Testis (tissue), 3 donors: ENCODE measurements around the gene ADRA2B. TPM values are rescaled to one million over a fixed set of nuclear protein-coding genes. Genes with fewer than 3 reads are reported as not detected.
A peak's percentile ranks its signal among the peaks of the same experiment; 100 is the strongest.
"Not testable (repeated sequence)": the region's sequence is repeated elsewhere in the genome, so short reads cannot be mapped to it uniquely, and the experiment has no call there.

Experiments
- DNase-seq: peaks from one replicate; pipeline ENCODE4 v3.0.0-alpha.2; 2019
- H3K27ac ChIP-seq, 2 donors: fragments of 200-600 bp; sonication (generic); one replicate each; pipeline ENCODE4 v1.5.1; 2019
- H3K27me3 ChIP-seq: fragments of 200-600 bp; sonication (generic); one replicate; pipeline ENCODE4 v1.5.1; 2019
- H3K36me3 ChIP-seq: fragments of 200-600 bp; sonication (generic); one replicate; pipeline ENCODE4 v1.5.1; 2017; ENCODE audit warnings: low read depth; ENCODE audit errors: missing control alignments
- H3K4me1 ChIP-seq: fragments of 200-600 bp; sonication (generic); one replicate; pipeline ENCODE4 v1.5.1; 2019
- H3K4me3 ChIP-seq, 2 donors: fragments of 200-600 bp; sonication (generic); one replicate each; pipeline ENCODE4 v1.5.1; 2017 to 2019
- H3K9me3 ChIP-seq: fragments of 200-600 bp; sonication (generic); one replicate; pipeline ENCODE4 v1.5.1; 2017
- POLR2A ChIP-seq: fragments of 450-650 bp; IDR thresholded peaks from one replicate; pipeline ENCODE4 v1.6.1; 2017; ENCODE audit warnings: antibody characterized with exemption, mild to moderate bottlenecking, moderate library complexity
- WGBS, 2 donors: methylation state at CpG; one replicate each; pipeline ENCODE4 v1.1.5; 2018; 5-methylcytosine and 5-hydroxymethylcytosine counted together
- intact Hi-C: fragments of 100-400 bp; cut with DNase I; formaldehyde crosslinking; loops from one replicate; pipeline ENCODE4 v1.15.1; 2023; ENCODE audit warnings: low total_unique reads
- polyA plus RNA-seq: library from polyadenylated mRNA; stranded (reverse); fragments of 350-450 nt; fragmentation: Illumina TruSeq; extraction: RNeasy Lipid Tissue Mini Kit (QIAGEN cat#74804); gene quantifications from one replicate; pipeline ENCODE4 v1.2.3, GENCODE V29; 2014; ENCODE audit warnings: low read depth, low replicate concordance; ENCODE audit not compliant: insufficient read depth
- total RNA-seq, 2 donors: library from RNA; depleted of rRNA; stranded (reverse); fragments of >200 nt; gene quantifications; one replicate each; pipeline ENCODE4 v1.2.3, GENCODE V29; 2016
- TF ChIP-seq, protein P1 (sequence below), 3 experiments: fragments of 450-650 bp in 2 of 3; fragments of 200-600 bp in 1 of 3; sonication (generic) in 1 of 3; IDR thresholded peaks; one replicate each; pipeline ENCODE4 v1.5.1; 2016 to 2019; ENCODE audit warnings: antibody characterized with exemption in 3 of 3, mild to moderate bottlenecking in 2 of 3, moderate library complexity in 1 of 3

The ADRA2B gene
- total and polyA plus RNA-seq, 3 donors from 2014 or later, result 2.1 to 2.6 (median 2.4) TPM

DNA sequence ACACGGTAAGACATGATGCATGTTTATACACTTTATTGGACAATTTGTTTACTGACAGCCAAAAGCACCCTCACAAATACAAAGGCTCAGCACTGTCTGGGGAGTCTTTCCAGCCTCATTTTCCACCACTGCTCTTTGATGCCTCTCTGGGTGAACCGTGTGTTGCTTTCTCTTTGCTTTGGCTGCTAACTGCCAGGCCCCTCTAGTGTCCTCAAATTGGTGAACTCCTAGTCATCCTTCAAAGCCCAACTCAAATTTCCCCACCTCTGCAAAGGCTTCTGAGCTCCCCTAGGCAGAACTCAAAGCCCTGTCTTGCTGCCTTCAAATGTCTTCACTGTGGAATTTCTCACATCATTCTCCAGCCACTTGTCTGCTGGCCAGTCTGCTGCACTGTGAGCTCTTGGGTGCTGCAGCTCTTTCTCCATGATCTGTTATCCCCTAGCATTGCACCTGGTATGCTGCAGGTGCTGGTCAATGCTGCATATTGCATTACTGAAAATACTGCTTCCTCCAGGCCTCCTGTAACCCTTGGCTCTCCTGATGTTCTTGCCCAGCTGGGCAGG is 49.2 kb downstream of the ADRA2B start:
- intact Hi-C loops, result loop anchor here (10.0 kb wide), 1 partner anchor 1628 kb away; no protein-coding TSS in a partner anchor
- DNase-seq, H3K27me3 ChIP-seq, H3K4me3 ChIP-seq, H3K36me3 ChIP-seq, H3K9me3 ChIP-seq, H3K4me1 ChIP-seq, H3K27ac ChIP-seq: not testable (repeated sequence)
- 82 to 88% methylated on average over 2 of the region's 2 CpGs for WGBS, 2 donors

DNA sequence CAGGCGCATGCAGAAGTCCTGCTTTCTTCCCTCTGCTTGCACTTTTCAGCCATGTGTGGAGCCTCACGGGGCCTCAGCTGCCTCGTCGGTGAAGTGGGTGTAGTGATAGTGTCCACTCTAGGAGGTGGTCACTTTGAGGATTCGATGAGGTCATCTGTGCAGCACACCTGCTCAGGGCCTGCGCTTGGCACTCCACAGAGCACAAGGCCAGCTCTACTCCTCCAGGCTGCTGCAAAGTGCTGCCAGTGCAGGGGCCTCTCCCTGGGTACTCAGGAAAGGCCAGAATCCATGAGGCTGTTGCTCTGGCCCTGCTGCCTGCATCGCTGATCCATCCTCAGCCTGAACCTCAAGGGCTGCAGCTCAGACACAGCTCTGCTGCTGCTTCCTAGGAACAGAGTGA is 49.9 kb downstream of the ADRA2B start:
- not testable (repeated sequence) for H3K36me3 ChIP-seq, H3K4me3 ChIP-seq, H3K27ac ChIP-seq, DNase-seq, H3K9me3 ChIP-seq, H3K4me1 ChIP-seq, H3K27me3 ChIP-seq
- intact Hi-C loops, result loop anchor here (10.0 kb wide), 1 partner anchor 1628 kb away; no protein-coding TSS in a partner anchor
- WGBS, 2 donors, result 69% methylated on average over 7 of the region's 7 CpGs; no CpG with 5 or more reads in 1 of the 2 donors

DNA sequence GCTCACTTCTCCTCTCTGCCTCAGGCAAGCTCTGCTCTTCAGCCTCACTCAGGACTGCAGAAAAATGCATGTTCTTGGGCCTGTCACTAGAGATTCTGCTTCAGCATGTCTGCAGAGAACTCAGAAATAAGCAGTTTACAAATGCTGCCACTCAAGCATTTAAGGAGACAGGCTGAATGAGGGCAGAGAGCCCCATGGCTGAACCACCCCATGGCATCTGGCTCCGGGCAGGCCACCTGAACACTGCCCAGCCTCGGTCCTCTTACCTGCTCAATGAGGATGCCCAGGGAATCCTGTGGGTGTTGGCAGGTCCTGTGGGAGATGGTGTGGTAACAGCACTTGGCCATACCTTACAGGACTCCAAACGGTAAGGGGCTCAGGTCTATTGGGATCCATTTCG is 50.4 kb downstream of the ADRA2B start:
- intact Hi-C loops, result loop anchor here (10.0 kb wide), 1 partner anchor 1629 kb away; no protein-coding TSS in a partner anchor

DNA sequence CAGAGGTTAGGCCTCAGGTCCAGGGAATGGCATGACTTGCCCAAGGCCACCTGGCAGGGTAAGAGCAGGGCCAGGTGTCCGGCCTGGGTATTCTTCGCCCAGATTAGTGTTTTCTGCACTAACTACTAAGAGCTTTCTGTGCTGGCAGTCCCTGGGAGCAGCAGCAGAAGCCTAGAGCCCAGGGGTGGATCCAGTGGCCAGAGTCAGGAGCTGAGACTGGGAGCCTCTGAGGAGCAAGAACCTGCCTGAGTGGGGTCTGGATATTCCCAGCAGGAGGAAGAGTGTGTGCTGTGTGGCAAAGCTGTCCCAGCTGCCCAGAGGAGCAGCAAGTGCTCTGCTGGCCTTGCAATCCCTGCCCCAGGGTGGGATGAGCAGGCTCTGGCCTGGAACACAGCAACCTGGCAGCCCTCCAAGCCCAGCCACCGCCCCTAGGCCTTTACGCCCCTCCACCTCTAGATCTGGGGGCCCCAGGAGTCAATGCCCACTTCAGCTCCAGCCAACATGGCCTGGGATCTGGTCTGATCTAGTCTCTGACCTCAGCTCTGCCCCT is 50.9 kb downstream of the ADRA2B start:
- Histone ChIP-seq H3K4me1 (no peaks in the 10 kb centered on the region), H3K27me3 (no peaks in the 10 kb centered on the region), H3K4me3 (no peak overlapping the region), H3K36me3 (no peaks in the 10 kb centered on the region), H3K27ac (no peak overlapping the region), H3K9me3 (no peaks in the 10 kb centered on the region)
- DNase-seq, result no peak
- intact Hi-C loops, result loop anchor here (10.0 kb wide), 1 partner anchor 1629 kb away; no protein-coding TSS in a partner anchor
- 71 to 72% methylated on average over 4 of the region's 4 CpGs for WGBS, 2 donors
- TF ChIP-seq POLR2A, result no peak
- TF ChIP-seq, protein P1, sequence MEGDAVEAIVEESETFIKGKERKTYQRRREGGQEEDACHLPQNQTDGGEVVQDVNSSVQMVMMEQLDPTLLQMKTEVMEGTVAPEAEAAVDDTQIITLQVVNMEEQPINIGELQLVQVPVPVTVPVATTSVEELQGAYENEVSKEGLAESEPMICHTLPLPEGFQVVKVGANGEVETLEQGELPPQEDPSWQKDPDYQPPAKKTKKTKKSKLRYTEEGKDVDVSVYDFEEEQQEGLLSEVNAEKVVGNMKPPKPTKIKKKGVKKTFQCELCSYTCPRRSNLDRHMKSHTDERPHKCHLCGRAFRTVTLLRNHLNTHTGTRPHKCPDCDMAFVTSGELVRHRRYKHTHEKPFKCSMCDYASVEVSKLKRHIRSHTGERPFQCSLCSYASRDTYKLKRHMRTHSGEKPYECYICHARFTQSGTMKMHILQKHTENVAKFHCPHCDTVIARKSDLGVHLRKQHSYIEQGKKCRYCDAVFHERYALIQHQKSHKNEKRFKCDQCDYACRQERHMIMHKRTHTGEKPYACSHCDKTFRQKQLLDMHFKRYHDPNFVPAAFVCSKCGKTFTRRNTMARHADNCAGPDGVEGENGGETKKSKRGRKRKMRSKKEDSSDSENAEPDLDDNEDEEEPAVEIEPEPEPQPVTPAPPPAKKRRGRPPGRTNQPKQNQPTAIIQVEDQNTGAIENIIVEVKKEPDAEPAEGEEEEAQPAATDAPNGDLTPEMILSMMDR (IDR thresholded peaks at IDR 0.05), result no peak

More for the DNA sequence above, 50.4 kb downstream of the ADRA2B start:
- not testable (repeated sequence) for H3K27ac ChIP-seq, DNase-seq, H3K4me3 ChIP-seq, H3K4me1 ChIP-seq, H3K27me3 ChIP-seq, H3K36me3 ChIP-seq, H3K9me3 ChIP-seq
- WGBS, 2 donors, result 89 to 92% methylated on average over 4 of the region's 4 CpGs

DNA sequence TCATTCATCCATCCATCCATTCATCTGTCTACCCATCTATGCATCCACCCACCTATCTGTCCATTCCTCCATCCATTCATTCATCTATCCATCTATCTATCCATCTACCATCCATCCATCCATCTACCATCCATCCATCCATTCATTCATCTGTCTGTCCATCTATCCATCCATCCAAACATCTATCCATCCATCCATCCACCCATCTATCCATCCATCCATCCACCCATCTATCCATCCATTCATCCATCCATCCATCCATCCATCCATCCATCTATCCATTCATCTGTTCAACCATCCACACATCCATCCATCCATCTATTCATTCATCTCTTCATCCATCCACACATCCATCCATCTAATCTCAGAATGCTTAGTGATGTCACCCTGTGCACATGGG is 51.6 kb downstream of the ADRA2B start:
- not testable (repeated sequence) for H3K4me3 ChIP-seq, H3K4me1 ChIP-seq, H3K9me3 ChIP-seq, DNase-seq, H3K27ac ChIP-seq, H3K36me3 ChIP-seq, H3K27me3 ChIP-seq
- intact Hi-C loops, result loop anchor here (10.0 kb wide), 1 partner anchor 1630 kb away; no protein-coding TSS in a partner anchor

DNA sequence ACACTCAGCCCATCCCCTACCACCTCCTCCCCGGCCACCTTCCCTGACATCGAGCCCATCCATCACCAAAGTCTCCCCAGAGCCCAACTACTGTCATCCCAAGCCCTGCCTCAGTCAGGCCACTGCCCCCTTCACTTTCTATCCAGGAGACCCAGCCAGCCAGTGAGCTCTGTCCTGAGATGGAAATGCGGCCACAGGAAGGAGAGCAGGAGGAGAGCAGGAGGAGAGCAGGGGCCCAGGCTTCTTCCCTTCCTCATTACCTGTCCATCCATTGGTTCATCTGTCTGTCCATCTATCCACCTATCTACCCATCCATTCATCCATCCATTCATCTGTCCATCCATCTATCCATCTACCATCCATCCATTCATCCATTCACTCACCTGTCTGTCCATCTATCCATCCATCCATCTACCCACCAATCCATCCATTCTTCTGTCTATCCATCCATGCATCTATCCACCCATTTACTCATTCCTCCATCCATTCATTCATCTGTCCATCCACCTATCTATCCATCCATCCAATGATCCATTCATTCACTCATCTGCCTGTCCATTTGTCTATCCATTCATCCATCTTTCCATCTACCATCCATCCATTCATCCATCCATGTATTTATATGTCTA is 52.2 kb downstream of the ADRA2B start:
- 93 to 97% methylated on average over 1 to 2 of the region's 3 CpGs for WGBS, 2 donors
- not testable (repeated sequence) for H3K4me1 ChIP-seq, H3K27ac ChIP-seq, DNase-seq, H3K36me3 ChIP-seq, H3K9me3 ChIP-seq, H3K4me3 ChIP-seq, H3K27me3 ChIP-seq
- intact Hi-C loops, result loop anchor here (10.0 kb wide), 1 partner anchor 1631 kb away; no protein-coding TSS in a partner anchor

DNA sequence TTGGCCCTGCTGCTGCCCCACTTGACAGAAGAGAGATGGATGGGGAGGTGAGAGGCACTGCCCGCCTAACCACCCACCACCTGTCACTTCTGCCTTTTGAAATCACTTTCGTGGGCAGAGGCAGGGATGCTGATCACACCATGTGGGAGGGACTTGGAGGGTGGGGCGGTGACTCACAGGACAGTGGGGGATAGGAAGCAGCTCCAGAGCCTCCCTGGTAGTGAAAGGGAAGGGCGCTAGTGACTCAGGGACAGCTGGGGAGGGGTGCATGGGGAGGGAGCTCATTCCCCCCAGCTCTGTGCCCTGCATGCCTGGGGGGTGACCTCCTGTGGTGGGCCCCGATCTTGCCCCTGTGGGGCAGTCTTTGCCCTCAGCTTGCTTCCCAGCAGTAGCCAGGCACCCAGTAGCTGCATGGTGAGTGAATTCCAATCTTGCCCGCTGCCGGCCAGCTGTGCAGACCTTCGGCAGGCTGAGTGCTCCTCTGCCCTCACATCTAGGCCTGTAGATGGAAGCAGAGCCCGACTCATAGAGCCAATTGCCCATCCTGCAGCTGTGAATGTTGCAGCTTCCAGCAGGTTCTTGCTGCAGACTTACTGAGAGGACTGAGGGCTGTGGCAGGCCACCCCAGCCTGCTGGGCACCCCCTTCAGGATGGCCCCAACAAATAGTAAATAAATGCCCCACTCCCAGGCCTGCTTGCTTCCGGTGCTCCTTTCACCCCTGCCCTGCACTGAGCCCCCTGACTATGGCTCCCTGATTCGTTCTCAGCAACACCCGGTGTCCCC is 53.1 kb downstream of the ADRA2B start:
- peak; percentile 36 for DNase-seq
- not testable (repeated sequence) for H3K36me3 ChIP-seq, H3K4me3 ChIP-seq, H3K9me3 ChIP-seq, H3K4me1 ChIP-seq, H3K27ac ChIP-seq, H3K27me3 ChIP-seq
- intact Hi-C loops, result loop anchor here (10.0 kb wide), 1 partner anchor 1631 kb away; no protein-coding TSS in a partner anchor
- 69 to 82% methylated on average over 4 to 11 of the region's 12 CpGs for WGBS, 2 donors

Other genes starting within 250 kb of the ADRA2B start
- 100 to 1,000 TPM; 360 to 411 TPM for gene ANKRD36C, start 124.7 kb downstream of the ADRA2B start, total RNA-seq
- gene ANKRD36C, start 124.7 kb downstream of the ADRA2B start, polyA plus RNA-seq, result 10.5 TPM
- gene GPAT2, start 81.7 kb downstream of the ADRA2B start, total RNA-seq, result 10 to 100 TPM; 23.5 to 38.9 TPM
- 20.5 TPM for gene GPAT2, start 81.7 kb downstream of the ADRA2B start, polyA plus RNA-seq
- gene ASTL, start 21.9 kb upstream of the ADRA2B start, total RNA-seq, result 1 to 10 TPM in 1 of 2 donors, under 1 TPM in 1; 0.87 to 1.6 TPM
- gene ASTL, start 21.9 kb upstream of the ADRA2B start, polyA plus RNA-seq, result 0.58 TPM
- 10 to 100 TPM in 1 of 2 donors, 1 to 10 TPM in 1; 6.3 to 16.5 TPM for gene DUSP2, start 28.9 kb upstream of the ADRA2B start, total RNA-seq
- 5.7 TPM for gene DUSP2, start 28.9 kb upstream of the ADRA2B start, polyA plus RNA-seq
- 10 to 100 TPM; 77.7 to 96.2 TPM for gene STARD7, start 92.3 kb upstream of the ADRA2B start, total RNA-seq
- 58.0 TPM for gene STARD7, start 92.3 kb upstream of the ADRA2B start, polyA plus RNA-seq
- 10 to 100 TPM; 25.0 to 32.1 TPM for gene TMEM127, start 149.4 kb upstream of the ADRA2B start, total RNA-seq
- gene TMEM127, start 149.4 kb upstream of the ADRA2B start, polyA plus RNA-seq, result 29.2 TPM
- 100 to 1,000 TPM; 154 to 164 TPM for gene CIAO1, start 149.7 kb upstream of the ADRA2B start, total RNA-seq
- 56.8 TPM for gene CIAO1, start 149.7 kb upstream of the ADRA2B start, polyA plus RNA-seq
- 100 to 1,000 TPM; 165 to 202 TPM for gene SNRNP200, start 189.0 kb upstream of the ADRA2B start, total RNA-seq
- 181 TPM for gene SNRNP200, start 189.0 kb upstream of the ADRA2B start, polyA plus RNA-seq
- 10 to 100 TPM; 14.0 to 32.0 TPM for gene ITPRIPL1, start 208.7 kb upstream of the ADRA2B start, total RNA-seq
- gene ITPRIPL1, start 208.7 kb upstream of the ADRA2B start, polyA plus RNA-seq, result 57.9 TPM
- gene NCAPH, start 219.2 kb upstream of the ADRA2B start, total RNA-seq, result 10 to 100 TPM; 29.6 to 41.7 TPM
- 81.3 TPM for gene NCAPH, start 219.2 kb upstream of the ADRA2B start, polyA plus RNA-seq